Sigmoid colon (tissue), 7 donors: ENCODE data around the gene NEU3. TPM values are rescaled to one million over a fixed set of nuclear protein-coding genes. Genes with fewer than 3 reads are reported as not detected.

ENCODE experiments used
- DNase-seq: peaks from one replicate; pipeline ENCODE4 v3.0.0-alpha.2; 2019
- H3K27ac ChIP-seq, 4 donors: fragments of 200-600 bp; sonication (generic); one replicate each; pipeline ENCODE4 v1.5.1; 2016 to 2019; ENCODE audit warnings: mild to moderate bottlenecking in 1 of 4
- H3K27me3 ChIP-seq, 3 donors: fragments of 200-600 bp; sonication (generic); one replicate each; pipeline ENCODE4 v1.5.1; 2019; ENCODE audit warnings: mild to moderate bottlenecking in 1 of 3
- H3K36me3 ChIP-seq, 4 donors: fragments of 200-600 bp; sonication (generic); one replicate each; pipeline ENCODE4 v1.5.1; 2016 to 2019
- H3K4me1 ChIP-seq, 4 donors: fragments of 200-600 bp; sonication (generic); one replicate each; pipeline ENCODE4 v1.5.1; 2017 to 2019
- H3K4me3 ChIP-seq, 4 donors: fragments of 200-600 bp; sonication (generic); one replicate each; pipeline ENCODE4 v1.5.1; 2017 to 2019; ENCODE audit warnings: mild to moderate bottlenecking in 2 of 4, moderate library complexity in 1 of 4
- H3K9me3 ChIP-seq, 4 donors: fragments of 200-600 bp in 3 of 4; sonication (generic) in 3 of 4; one replicate each; pipeline versions ENCODE4 v1.5.1 to v1.6.1; 2013 to 2019
- CTCF ChIP-seq, 4 experiments: fragments of 450-650 bp in 3 of 4; fragments of 200-600 bp in 1 of 4; IDR thresholded peaks; one replicate each; pipeline ENCODE4 v1.5.1; 2016 to 2019; ENCODE audit warnings: antibody characterized with exemption in 4 of 4, mild to moderate bottlenecking in 3 of 4, moderate library complexity in 2 of 4
- EP300 ChIP-seq, 4 donors: sonication (generic); formaldehyde crosslinking; IDR thresholded peaks; one replicate each; pipeline ENCODE4 v1.6.1; 2017; ENCODE audit warnings: antibody characterized with exemption in 4 of 4
- POLR2A ChIP-seq, 2 donors: fragments of 450-650 bp; IDR thresholded peaks; one replicate each; pipeline ENCODE4 v1.6.1; 2016; ENCODE audit warnings: antibody characterized with exemption in 2 of 2, mild to moderate bottlenecking in 2 of 2, moderate library complexity in 2 of 2
- POLR2AphosphoS5 ChIP-seq, 4 donors: sonication (generic); formaldehyde crosslinking; IDR thresholded peaks; one replicate each; pipeline ENCODE4 v1.6.1; 2017; ENCODE audit warnings: antibody characterized with exemption in 4 of 4
- WGBS, 2 donors: extraction: QIAGEN DNeasy Blood & Tissue Kit; methylation state at CpG; one replicate each; pipeline ENCODE4 v1.1.7; 2013; 5-methylcytosine and 5-hydroxymethylcytosine counted together
- intact Hi-C: fragments of 100-400 bp; cut with DNase I; formaldehyde crosslinking; loops from one replicate; pipeline ENCODE4 v1.15.1; 2023
- polyA plus RNA-seq, 3 donors: library from polyadenylated mRNA; stranded (reverse); fragments of 200-250 nt; gene quantifications; one replicate each; pipeline ENCODE4 v1.2.3, GENCODE V29; 2013
- total RNA-seq, 4 donors: library from RNA; depleted of rRNA; stranded (reverse); fragments of >200 nt; gene quantifications; one replicate each; pipeline ENCODE4 v1.1.0, GENCODE V29; 2016
- donor health status: healthy with polysubstance abuse.
- donor health status: Bipolar disorder and iron deficiency.
- donor health status: healthy.

NEU3 gene
- total and polyA plus RNA-seq, 7 donors = 0.60 to 10.2 (median 4.6) TPM

GRCh38 chr11:75024764-75025211 is 36.1 kb downstream of the NEU3 start:
- Histone ChIP-seq H3K27me3 (no peaks in the 10 kb centered on the region), H3K27ac (no peak overlapping the region), H3K36me3 (no peaks in the 10 kb centered on the region), H3K4me3 (no peak overlapping the region), H3K9me3 (no peaks in the 10 kb centered on the region), H3K4me1 (peaks cover 0 to 6% (median 0%) of the 10 kb centered on the region in 4 donors)
- intact Hi-C loops = loop anchor here (5.0 kb wide), 1 partner anchor 223 kb away; no protein-coding TSS in a partner anchor
- DNase-seq = no peak
- 44 to 79% methylated on average over 1 of the region's 1 CpG for WGBS, 2 donors
- TF ChIP-seq POLR2A (IDR thresholded peaks at IDR 0.05) = no peak
- no peak for TF ChIP-seq CTCF (IDR thresholded peaks at IDR 0.05)
- no peak for TF ChIP-seq EP300 (IDR thresholded peaks at IDR 0.05)

- intact Hi-C loops = no loop called here
- no peak overlapping the region for H3K27ac ChIP-seq
- H3K4me1 ChIP-seq = peaks cover 0 to 6% (median 0%) of the 10 kb centered on the region in 4 donors
- H3K9me3 ChIP-seq = no peaks in the 10 kb centered on the region
- WGBS, 2 donors = 95% methylated on average over 1 of the region's 1 CpG
- H3K36me3 ChIP-seq = no peaks in the 10 kb centered on the region
- TF ChIP-seq EP300 (IDR thresholded peaks at IDR 0.05) = no peak
- TF ChIP-seq CTCF (IDR thresholded peaks at IDR 0.05) = no peak
- TF ChIP-seq POLR2A (IDR thresholded peaks at IDR 0.05) = no peak
- TF ChIP-seq POLR2AphosphoS5 (IDR thresholded peaks at IDR 0.05) = no peak
- DNase-seq = no peak
- H3K27me3 ChIP-seq = no peaks in the 10 kb centered on the region
- no peak overlapping the region for H3K4me3 ChIP-seq
Measured at GRCh38 chr11:75025561-75025960, 36.8 kb downstream of the NEU3 start.

GRCh38 chr11:75028321-75028720 is 39.6 kb downstream of the NEU3 start:
- H3K27ac ChIP-seq = no peak overlapping the region
- no peak overlapping the region for H3K4me3 ChIP-seq
- no peak for DNase-seq
- H3K36me3 ChIP-seq = no peaks in the 10 kb centered on the region
- no peaks in the 10 kb centered on the region for H3K9me3 ChIP-seq
- no peaks in the 10 kb centered on the region for H3K27me3 ChIP-seq
- TF ChIP-seq CTCF (IDR thresholded peaks at IDR 0.05) (no peak), EP300 (IDR thresholded peaks at IDR 0.05) (no peak), POLR2A (IDR thresholded peaks at IDR 0.05) (no peak), POLR2AphosphoS5 (IDR thresholded peaks at IDR 0.05) (no peak)
- H3K4me1 ChIP-seq = peaks cover 0 to 2% (median 0%) of the 10 kb centered on the region in 4 donors
- intact Hi-C loops = no loop called here

- H3K36me3 ChIP-seq = no peaks in the 10 kb centered on the region
- no peaks in the 10 kb centered on the region for H3K4me1 ChIP-seq
- no peak for DNase-seq
- no peak overlapping the region for H3K27ac ChIP-seq
- no peak overlapping the region for H3K4me3 ChIP-seq
- no peaks in the 10 kb centered on the region for H3K9me3 ChIP-seq
- H3K27me3 ChIP-seq = no peaks in the 10 kb centered on the region
- intact Hi-C loops = no loop called here
- TF ChIP-seq CTCF (IDR thresholded peaks at IDR 0.05) (no peak), EP300 (IDR thresholded peaks at IDR 0.05) (no peak), POLR2AphosphoS5 (IDR thresholded peaks at IDR 0.05) (no peak), POLR2A (IDR thresholded peaks at IDR 0.05) (no peak)
- 51 to 69% methylated on average over 2 of the region's 2 CpGs for WGBS, 2 donors
Measured at GRCh38 chr11:75028724-75029123, 40.0 kb downstream of the NEU3 start.
